Right ventricle myocardium superior (tissue), 1 donor: ENCODE data around the gene TMEM91. TPM values are rescaled to one million over a fixed set of nuclear protein-coding genes. Genes with fewer than 3 reads are reported as not detected.
"Not testable (repeated sequence)": the region's sequence is repeated elsewhere in the genome, so short reads cannot be mapped to it uniquely, and the experiment has no call there.

Experiments used
- ATAC-seq: fragments of 200-7000 bp; cut with Tn5 transposase; one replicate; pipeline ENCODE4 v1.9.1; 2020; ENCODE audit warnings: mild to moderate bottlenecking; ENCODE audit not compliant: poor library complexity
- DNase-seq: peaks from one replicate; pipeline ENCODE4 v3.0.0-alpha.2; 2020
- intact Hi-C: fragments of 100-400 bp; cut with DNase I; formaldehyde crosslinking; loops from one replicate; pipeline ENCODE4 v1.11.2; 2022
- total RNA-seq: library from RNA; stranded (reverse); fragmentation: NEBNext Ultra II Directional; extraction: Animal tissue kit (Norgen Biotek cat#: 25700); gene quantifications from one replicate; pipeline ENCODE4 v1.2.1, GENCODE V29; 2021
- donor health status: DM: no; HTN: yes; CAD: no; lungs with severe emphysema.

The TMEM91 gene
- total RNA-seq, 1 donor from 2014 or later: 3.5 TPM

DNA sequence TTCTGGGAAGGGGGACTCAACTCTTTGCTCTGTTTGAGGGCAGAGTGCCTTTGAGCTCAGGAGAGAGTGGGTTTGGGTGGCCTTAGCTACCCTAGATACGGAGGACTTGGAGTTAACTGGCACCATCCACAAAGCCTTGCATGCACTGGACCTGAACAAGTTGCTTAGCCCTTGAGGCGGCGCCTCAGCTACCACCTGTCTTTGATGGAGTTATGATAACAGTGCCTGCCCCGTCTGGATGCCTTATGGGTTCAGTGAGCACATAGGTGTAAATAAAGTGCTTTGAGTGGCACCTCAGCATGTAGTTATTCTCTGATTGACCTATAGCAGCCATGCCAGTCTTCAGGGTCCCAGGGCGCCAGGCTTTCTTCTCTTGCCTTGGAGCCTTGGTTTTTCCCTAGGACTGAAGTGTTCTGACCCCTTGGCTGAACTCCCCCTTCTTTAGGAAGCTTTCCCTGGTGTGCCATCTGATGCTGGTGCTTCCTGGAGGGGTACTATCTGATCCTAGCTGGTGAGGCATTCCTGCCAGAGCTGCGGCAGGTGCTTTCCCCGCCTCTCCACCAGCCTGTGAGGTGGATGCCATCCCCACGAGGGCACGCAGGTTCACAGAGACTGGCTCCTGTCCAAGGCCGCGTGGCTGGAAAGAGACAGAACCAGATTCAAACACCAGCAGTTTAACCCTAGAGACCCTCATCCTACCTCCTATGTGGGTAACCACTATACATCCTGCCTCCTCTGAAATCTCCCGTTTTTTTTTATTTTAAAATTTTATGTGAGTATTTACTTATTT is 27.0 kb downstream of the TMEM91 start:
- ATAC-seq: no peak
- intact Hi-C loops: no loop called here
- DNase-seq: no peak

DNA sequence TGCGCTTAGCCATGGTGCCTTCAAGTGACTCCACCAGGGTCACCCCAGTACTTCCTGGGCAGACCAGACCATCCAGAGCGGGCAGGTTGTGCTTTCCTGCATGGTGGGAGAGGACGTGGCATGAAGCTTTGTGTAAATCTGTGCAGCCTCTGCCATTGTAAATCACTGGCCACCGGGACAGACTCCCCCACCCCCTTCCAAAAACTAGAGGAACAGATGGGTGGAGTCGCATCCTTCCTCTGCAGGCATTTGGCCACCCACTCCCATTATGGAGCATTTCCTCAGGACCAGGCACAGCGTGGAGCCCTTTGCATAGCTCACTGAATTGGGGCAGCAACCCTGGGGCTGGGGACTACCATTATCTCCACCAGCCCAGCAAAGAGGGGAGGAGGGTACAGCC is 29.4 kb downstream of the TMEM91 start:
- ATAC-seq: no peak
- DNase-seq: no peak
- intact Hi-C loops: no loop called here

DNA sequence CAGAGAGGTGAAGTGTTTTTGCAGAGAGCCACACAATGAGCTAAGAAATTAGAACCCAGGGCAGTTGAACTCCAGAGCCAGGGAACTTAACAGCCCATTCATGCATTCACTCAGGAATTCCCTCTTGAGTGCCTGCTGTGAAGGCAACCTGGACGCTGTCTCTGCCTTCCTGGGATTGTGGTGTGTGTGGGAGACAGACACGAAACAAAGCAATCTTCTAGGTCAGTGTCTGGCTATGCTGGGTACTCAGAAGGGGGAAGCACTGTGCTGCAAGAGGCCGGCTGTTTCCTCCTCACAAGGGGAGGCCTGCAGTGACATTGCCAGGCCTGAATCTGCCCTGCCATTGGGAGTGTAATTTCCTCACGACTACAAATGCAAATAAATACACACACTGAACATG is 30.9 kb downstream of the TMEM91 start:
- no peak for ATAC-seq
- DNase-seq: no peak
- intact Hi-C loops: no loop called here

DNA sequence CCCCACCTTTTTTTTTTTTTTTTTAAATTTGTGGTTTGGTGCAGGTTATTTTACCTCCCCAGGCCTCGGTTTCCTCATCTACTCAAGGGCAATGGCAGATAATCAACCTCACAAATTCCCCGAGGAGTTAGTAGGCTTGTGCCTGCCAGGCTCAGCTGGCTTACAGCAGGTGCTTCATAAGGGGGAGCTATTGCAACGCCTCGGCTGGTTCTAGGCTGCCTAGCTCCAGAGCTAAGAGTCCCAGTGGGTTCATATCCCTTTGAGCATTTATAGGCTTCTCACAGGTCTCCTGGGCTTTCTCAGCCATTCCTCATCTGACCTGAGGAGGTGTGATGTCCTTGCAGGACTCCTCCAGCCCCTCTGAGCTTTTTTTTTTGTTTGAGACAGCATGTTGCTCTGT is 31.9 kb downstream of the TMEM91 start:
- intact Hi-C loops: no loop called here

DNA sequence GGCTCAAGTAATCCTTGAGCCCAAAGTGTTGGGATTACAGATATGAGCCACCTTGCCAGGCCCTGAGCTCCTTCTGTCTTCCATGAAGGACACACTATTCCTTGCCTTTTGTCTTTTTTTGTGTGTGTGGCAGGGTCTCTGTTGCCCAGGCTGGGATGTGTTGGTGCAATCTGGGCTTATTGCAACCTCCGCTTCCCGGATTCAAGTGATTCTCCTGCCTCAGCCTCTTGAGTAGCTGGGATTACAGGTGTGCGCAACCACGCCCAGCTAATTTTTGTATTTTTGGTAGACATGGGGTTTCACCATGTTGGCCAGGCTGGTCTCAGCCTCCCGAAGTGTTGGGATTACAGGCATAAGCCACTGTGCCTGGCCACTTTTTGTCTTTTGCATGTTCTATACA is 32.5 kb downstream of the TMEM91 start:
- ATAC-seq, intact Hi-C loops: not testable (repeated sequence)

More for the DNA sequence above, 31.9 kb downstream of the TMEM91 start:
- ATAC-seq: peak; percentile 24
- DNase-seq: no peak

DNA sequence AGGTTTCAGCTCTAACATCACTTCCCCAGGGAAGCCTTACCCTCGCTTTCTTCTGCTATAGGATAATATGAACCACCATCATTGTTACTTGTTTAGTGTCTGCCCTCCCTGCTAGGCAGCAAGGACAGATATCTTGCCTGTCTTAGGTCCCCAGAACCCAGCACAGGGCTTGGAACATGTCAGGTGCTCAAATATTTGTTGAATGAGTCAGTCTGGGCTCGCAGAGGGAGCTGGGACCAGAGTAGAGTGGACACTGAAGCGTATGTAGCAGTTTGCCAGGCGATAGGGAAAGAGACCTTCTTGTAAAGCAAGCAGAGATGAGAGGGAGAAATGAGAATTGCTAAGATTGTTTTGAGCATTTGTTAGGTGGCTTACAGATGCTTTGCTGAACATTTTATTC is 33.0 kb downstream of the TMEM91 start:
- ATAC-seq (peak; percentile 74), DNase-seq (no peak)
- intact Hi-C loops: no loop called here

More for the DNA sequence above, 32.5 kb downstream of the TMEM91 start:
- not testable (repeated sequence) for DNase-seq

DNA sequence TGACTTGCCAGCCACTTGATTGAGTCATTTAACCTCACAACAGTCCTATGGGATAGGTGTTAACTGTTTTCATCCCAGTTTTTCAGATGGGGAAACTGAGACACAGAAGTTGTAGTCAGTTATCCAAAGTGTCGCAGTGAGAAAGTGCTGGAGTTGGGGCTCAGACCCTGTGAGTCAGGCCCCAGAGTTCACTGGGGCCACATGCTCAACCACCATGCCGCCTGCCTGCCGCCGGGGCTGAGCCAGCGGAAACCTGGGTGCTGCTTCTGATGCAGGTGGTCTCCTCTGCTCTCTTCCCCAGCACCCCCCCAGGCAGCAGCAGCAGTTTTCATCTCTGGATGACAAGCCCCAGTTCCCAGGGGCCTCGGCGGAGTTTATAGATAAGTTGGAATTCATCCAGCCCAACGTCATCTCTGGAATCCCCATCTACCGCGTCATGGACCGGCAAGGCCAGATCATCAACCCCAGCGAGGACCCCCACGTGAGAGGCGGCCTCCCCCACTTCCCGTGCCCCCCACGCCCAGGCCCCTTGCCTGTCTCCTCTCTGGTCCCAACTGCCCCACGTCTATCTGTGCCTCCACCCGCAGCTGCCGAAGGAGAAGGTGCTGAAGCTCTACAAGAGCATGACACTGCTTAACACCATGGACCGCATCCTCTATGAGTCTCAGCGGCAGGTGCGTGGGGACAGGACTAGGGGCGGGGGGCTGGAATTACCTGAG is 34.2 kb downstream of the TMEM91 start:
- no peak for DNase-seq
- ATAC-seq: no peak
- intact Hi-C loops: no loop called here

DNA sequence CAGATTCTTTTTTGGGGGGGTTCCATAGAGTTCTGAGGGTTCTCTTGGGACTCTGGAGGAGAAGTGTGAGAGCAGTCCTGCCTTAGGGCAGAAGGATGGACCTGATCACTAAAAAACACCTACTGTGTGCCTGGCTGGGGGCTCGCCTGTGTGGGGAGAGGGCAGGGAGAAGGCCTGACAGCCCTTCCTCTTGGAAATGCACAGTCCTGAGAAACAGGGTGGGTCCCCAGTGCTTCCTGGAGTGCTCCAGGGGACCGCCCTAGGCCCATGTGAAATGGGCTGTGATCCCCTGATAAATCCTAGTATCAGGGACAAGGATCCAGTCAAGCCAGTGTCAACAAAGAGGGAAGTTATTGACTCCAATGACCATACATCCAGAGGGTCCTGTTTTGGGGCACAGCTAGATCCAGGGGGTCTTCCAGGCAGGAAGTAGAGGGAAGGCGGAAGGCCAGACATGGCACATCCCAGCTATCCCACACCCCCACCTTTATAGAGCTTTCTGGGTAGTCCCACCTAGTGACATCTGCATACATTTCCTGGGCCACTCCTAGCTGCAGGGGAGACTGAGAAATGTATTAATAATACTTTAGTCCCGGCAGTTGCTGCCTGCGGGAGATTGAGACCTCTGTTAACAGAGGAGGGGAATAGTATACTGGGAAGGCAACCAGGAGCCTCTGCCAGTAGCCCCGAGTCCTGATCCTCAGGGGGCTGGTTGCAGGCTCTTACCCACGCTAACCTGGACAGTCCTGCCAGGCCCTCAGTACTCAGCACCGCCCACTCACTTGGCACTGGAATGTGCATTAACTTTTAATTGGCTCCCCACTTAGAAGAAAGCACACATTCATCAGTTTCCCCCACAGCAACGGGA is 35.0 kb downstream of the TMEM91 start:
- intact Hi-C loops: no loop called here

DNA sequence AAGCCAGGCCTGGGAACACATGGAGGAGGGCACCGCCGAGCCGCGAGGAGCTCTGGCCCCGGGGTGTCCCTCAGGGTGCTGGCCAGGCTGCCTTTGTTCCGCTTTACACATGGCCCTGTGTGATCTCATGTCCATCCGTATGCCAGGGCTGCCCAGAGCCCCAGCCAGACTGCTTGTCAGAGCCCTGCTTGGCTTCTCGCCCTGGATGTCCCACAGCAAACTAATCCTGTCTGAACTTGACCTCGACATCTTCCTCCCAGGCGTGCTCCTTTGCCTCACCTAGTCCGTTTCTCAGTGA is 35.6 kb downstream of the TMEM91 start:
- intact Hi-C loops: no loop called here
- ATAC-seq (peak; percentile 80), DNase-seq (peak; percentile 85)

More for the DNA sequence above, 35.0 kb downstream of the TMEM91 start:
- DNase-seq: no peak
- peak; percentile 10 for ATAC-seq

DNA sequence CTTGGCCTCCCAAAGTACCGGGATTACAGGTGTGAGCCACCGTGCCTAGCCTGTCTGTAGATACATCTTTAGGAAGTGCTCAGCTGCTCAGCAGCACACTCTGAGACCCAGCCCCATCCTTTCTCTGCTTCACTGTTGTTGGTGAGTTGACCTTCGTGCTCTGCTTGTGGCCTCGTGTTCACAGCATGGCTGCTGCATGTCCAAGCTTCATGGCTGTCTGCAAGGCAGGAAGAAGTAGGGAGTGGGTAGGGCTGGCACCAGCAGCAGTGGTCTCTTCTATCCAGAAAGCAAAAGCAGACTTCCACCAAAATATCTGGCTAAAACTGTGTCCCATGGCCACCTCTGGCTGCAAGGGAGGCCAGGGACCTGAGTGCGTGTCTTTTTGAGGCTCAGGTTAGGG is 36.6 kb downstream of the TMEM91 start:
- intact Hi-C loops: no loop called here
- ATAC-seq (no peak), DNase-seq (no peak)

DNA sequence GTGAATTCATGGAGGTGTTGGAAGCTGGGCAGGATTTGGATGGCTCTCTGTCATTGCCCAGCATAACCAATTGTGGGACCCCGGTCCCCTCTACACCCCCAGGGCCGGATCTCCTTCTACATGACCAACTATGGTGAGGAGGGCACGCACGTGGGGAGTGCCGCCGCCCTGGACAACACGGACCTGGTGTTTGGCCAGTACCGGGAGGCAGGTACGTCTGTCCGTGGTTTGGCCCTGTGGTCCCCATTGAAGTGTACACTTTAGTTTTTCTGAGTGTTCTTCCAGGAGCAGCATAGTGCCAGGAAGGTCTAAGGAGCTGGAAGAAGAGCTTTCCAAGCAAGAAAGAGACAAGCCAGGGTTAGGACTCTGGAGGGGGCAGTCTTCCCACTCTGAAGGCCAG is 37.6 kb downstream of the TMEM91 start:
- no peak for ATAC-seq
- intact Hi-C loops: no loop called here
- DNase-seq: no peak

DNA sequence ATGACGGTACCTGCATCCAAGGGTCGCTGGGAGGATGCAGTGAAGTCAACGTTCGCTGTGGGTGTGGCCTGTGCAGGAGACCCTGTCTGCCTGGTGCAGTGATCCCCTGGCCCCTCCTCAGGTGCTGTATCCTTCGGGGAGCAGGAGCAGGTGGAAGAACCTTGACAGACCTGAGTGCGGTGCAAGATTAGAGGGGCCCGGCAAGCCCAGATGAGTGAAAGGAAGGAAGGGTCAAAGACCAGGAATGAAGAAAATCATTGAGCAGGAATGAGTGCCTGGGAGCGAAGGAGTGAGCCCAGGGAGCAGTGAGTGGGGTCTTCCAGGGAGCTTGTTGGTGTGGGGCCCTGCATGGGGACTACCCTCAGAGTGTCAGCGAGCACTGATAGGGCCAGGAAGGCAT is 38.1 kb downstream of the TMEM91 start:
- intact Hi-C loops: no loop called here
- DNase-seq (no peak), ATAC-seq (no peak)

DNA sequence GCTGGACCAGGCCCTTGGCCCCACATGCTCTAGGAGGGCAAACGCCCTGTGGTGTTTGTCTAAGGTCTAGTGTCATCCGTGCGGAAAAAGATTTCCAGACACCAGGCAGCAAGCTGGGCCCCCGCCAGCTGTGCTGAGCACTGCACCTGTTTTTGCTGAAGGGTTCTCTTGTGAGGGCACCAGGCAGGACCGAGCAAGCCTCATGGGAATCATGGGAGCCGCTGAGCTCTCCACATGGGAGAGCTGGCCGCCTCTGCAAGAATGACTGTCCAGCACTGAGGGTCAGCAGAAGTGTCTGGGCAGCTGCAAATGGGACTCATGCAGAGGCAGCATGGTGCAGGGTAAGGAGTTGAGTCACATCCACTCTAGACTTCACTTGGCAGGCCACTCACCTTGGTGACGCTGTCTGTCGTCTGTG is 38.8 kb downstream of the TMEM91 start:
- intact Hi-C loops: no loop called here
- no peak for ATAC-seq

DNA sequence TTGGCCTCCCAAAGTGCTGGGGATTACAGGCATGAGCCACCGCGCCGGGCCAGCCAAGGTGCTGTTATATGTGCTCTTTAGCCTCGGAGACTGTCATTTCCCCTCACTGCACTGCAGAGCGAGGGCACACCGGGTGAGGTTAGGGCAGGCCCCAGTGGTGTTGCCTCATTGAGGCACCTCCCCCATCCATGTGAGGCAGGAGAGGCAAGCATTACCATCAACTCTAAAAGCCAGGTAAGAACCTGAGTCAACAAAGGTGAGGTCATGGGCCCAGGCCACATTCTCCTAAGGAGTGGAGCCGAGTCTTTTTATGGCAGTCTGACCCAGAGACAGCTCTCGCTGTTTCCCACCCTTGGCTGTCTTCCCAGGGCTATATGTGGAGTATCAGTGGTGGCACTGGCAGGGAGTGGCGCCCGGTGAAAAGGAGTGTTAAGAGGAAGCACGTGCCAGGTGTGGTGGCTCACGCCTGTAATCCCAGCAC is 39.9 kb downstream of the TMEM91 start:
- ATAC-seq: no peak
- DNase-seq: no peak
- intact Hi-C loops: no loop called here

More for the DNA sequence above, 38.8 kb downstream of the TMEM91 start:
- no peak for DNase-seq

DNA sequence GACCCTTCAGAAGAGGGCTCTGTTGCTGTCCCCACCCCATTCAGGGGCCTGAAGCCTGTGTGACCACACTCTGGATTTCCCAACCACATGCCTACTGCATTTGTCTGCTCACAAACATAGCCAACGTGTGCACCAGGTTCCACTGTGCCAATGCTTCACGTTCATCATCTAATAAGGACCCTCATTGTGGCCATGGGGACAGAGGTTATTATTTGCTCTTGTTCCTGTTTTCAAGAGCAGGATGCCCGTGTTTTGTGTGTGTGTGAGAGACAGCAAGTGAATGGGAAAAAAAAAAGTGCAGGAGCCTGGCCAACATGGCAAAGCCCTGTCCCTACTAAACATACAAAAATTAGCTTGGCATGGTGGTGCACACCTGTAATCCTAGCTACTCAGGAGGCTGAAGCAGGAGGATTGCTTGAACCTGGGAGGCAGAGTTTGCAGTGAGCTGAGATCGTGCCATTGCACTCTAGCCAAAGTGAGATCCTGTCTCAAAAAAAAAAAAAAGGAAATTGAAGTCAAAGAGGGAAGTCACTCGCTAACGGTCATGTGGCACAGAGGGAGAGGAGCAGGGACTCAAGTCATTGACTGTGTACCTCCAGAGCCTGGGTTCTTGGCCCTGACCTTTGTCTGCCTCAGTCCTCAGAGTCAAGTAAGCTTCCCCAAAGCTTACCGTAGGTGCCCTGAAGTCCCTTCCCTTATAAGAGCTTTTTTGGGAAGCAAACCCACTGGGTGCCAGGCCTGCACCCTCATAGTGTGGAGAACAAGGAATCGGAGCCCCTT is 44.0 kb downstream of the TMEM91 start:
- peak; percentile 29 for ATAC-seq
- intact Hi-C loops: no loop called here
- DNase-seq: no peak

DNA sequence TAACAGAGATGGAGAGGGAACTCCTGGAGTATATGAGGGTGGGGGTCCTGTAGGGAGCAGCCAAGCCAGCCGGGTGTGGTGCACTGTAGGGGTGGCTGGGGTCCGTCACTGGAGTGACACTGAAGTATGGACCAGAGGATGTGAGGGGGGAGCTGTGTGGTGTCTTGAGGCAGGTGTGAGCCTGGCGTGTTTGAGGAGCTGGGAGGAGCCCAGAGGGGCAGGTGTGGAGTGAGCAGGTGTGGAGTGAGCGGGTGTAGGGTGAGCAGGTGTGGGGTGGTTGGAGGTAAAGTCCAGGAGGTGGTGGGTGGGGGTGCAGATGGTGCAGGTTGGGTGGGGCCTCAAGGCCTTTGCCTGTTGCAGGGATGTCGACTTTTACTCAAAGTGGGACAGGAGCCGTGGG is 45.0 kb downstream of the TMEM91 start:
- no peak for DNase-seq
- ATAC-seq: no peak
- intact Hi-C loops: no loop called here

DNA sequence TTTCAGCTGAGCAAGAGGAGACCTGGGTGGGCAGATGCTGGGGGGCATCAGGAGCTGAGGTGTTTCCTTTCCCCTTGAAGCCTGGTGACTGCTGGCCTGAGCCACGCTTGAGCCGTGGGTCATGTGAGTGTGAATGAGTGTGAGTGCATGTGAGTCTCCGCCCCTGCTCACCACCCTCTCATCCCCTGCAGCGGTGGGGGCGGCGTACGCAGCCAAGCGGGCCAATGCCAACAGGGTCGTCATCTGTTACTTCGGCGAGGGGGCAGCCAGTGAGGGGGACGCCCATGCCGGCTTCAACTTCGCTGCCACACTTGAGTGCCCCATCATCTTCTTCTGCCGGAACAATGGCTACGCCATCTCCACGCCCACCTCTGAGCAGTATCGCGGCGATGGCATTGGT is 45.6 kb downstream of the TMEM91 start:
- ATAC-seq (no peak), DNase-seq (no peak)
- intact Hi-C loops: no loop called here

DNA sequence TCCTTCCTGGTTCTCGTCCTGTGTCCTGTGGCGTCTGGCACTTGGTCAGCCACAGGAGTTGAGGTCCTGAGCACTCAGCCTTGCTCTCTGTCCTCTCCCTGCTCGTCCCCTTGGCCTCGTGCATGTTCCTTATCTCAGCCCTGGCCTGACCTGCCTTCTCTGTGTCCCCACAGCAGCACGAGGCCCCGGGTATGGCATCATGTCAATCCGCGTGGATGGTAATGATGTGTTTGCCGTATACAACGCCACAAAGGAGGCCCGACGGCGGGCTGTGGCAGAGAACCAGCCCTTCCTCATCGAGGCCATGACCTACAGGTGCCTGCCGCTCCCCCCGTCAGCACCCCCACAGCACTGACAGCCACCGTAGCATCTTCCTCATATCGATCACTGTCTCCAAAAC is 46.1 kb downstream of the TMEM91 start:
- intact Hi-C loops: no loop called here
- DNase-seq (no peak), ATAC-seq (no peak)

DNA sequence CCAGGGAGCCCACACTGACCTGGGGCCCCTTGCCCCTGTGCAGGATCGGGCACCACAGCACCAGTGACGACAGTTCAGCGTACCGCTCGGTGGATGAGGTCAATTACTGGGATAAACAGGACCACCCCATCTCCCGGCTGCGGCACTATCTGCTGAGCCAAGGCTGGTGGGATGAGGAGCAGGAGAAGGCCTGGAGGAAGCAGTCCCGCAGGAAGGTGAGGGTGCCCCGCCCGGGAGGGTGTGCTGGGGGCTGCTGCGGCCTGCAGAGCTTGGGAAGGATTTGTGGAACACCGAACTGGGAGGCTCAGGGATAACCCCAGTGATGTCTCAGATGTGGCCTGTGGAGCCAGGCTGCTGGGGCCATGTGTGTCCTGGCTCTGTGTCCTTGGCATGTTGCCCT is 46.6 kb downstream of the TMEM91 start:
- intact Hi-C loops: no loop called here
- no peak for DNase-seq
- no peak for ATAC-seq
